ENCODE results near the gene AKR1C2.
"Not testable (repeated sequence)": the region's sequence is repeated elsewhere in the genome, so short reads cannot be mapped to it uniquely, and the experiment has no call there.

The AKR1C2 gene

GRCh38 chr10:4980793-4981192 lies 22.9 kb downstream of the AKR1C2 start:
- TF ChIP-seq EZH2phosphoT487 (conservative IDR thresholded peaks at IDR 0.05; ENCODE audit: low read length) (no peak), CTCF (IDR thresholded peaks at IDR 0.05; ENCODE audit: insufficient read depth, low read length, poor library complexity, severe bottlenecking) (no peak)
- H3K4me2 ChIP-seq (ENCODE audit: low read depth, low read length, poor library complexity, severe bottlenecking): no peak overlapping the region
- H3K79me2 ChIP-seq (ENCODE audit: insufficient read depth, low read length): no peaks in the 10 kb centered on the region
- no peak overlapping the region for H3K4me3 ChIP-seq (ENCODE audit: insufficient read depth, low read length, poor library complexity, severe bottlenecking)
- H3K36me3 ChIP-seq (ENCODE audit: low read length): no peaks in the 10 kb centered on the region
- H3K27me3 ChIP-seq (ENCODE audit: low read length): no peaks in the 10 kb centered on the region
- H2AFZ ChIP-seq (ENCODE audit: low read depth, low read length, severe bottlenecking): no peak overlapping the region
- no peaks in the 10 kb centered on the region for H3F3A ChIP-seq (ENCODE audit: insufficient read depth)
- H4K20me1 ChIP-seq (ENCODE audit: low read depth, low read length): no peaks in the 10 kb centered on the region
- no peak overlapping the region for H3K27ac ChIP-seq (ENCODE audit: low read depth, low read length)
- no peak overlapping the region for H3K9ac ChIP-seq (ENCODE audit: low read length)
- no peaks in the 10 kb centered on the region for H3K9me3 ChIP-seq (ENCODE audit: insufficient read depth, low read length)
- H3K9me2 ChIP-seq (replicated peaks; ENCODE audit: insufficient read depth, low read length): no peaks in the 10 kb centered on the region

- no peaks in the 10 kb centered on the region for H4K20me1 ChIP-seq (ENCODE audit: low read depth, low read length)
- H3K9me2 ChIP-seq (replicated peaks; ENCODE audit: insufficient read depth, low read length): no peaks in the 10 kb centered on the region
- no peak overlapping the region for H3K27ac ChIP-seq (ENCODE audit: low read depth, low read length)
- no peak overlapping the region for H2AFZ ChIP-seq (ENCODE audit: low read depth, low read length, severe bottlenecking)
- H3K27me3 ChIP-seq (ENCODE audit: low read length): no peaks in the 10 kb centered on the region
- no peaks in the 10 kb centered on the region for H3K36me3 ChIP-seq (ENCODE audit: low read length)
- H3K4me2 ChIP-seq (ENCODE audit: low read depth, low read length, poor library complexity, severe bottlenecking): no peak overlapping the region
- no peaks in the 10 kb centered on the region for H3K9me3 ChIP-seq (ENCODE audit: insufficient read depth, low read length)
- no peak overlapping the region for H3K9ac ChIP-seq (ENCODE audit: low read length)
- TF ChIP-seq CTCF (IDR thresholded peaks at IDR 0.05; ENCODE audit: insufficient read depth, low read length, poor library complexity, severe bottlenecking) (no peak), EZH2phosphoT487 (conservative IDR thresholded peaks at IDR 0.05; ENCODE audit: low read length) (no peak)
- no peak overlapping the region for H3K4me3 ChIP-seq (ENCODE audit: insufficient read depth, low read length, poor library complexity, severe bottlenecking)
- no peaks in the 10 kb centered on the region for H3F3A ChIP-seq (ENCODE audit: insufficient read depth)
- H3K79me2 ChIP-seq (ENCODE audit: insufficient read depth, low read length): no peaks in the 10 kb centered on the region
Observed at GRCh38 chr10:4978870-4979269, 24.8 kb downstream of the AKR1C2 start.

GRCh38 chr10:4977025-4977424 lies 26.6 kb downstream of the AKR1C2 start:
- Histone ChIP-seq H3K9me3 (ENCODE audit: insufficient read depth, low read length) (no peaks in the 10 kb centered on the region), H4K20me1 (ENCODE audit: low read depth, low read length) (no peaks in the 10 kb centered on the region)

GRCh38 chr10:4974400-4974799 lies 29.3 kb downstream of the AKR1C2 start:
- not testable (repeated sequence) for H3K9me3 ChIP-seq (ENCODE audit: insufficient read depth, low read length); H3K4me3 ChIP-seq (ENCODE audit: insufficient read depth, low read length, poor library complexity, severe bottlenecking); H3K4me2 ChIP-seq (ENCODE audit: low read depth, low read length, poor library complexity, severe bottlenecking); H3F3A ChIP-seq (ENCODE audit: insufficient read depth); H3K27me3 ChIP-seq (ENCODE audit: low read length); H3K36me3 ChIP-seq (ENCODE audit: low read length); H3K79me2 ChIP-seq (ENCODE audit: insufficient read depth, low read length); H3K27ac ChIP-seq (ENCODE audit: low read depth, low read length); H3K9me2 ChIP-seq (replicated peaks; ENCODE audit: insufficient read depth, low read length); H4K20me1 ChIP-seq (ENCODE audit: low read depth, low read length); H3K9ac ChIP-seq (ENCODE audit: low read length); H2AFZ ChIP-seq (ENCODE audit: low read depth, low read length, severe bottlenecking)

More at GRCh38 chr10:4977025-4977424, 26.6 kb downstream of the AKR1C2 start:
- H3K27ac ChIP-seq (ENCODE audit: low read depth, low read length): no peak overlapping the region
- no peak overlapping the region for H3K9ac ChIP-seq (ENCODE audit: low read length)
- no peak overlapping the region for H2AFZ ChIP-seq (ENCODE audit: low read depth, low read length, severe bottlenecking)
- H3K79me2 ChIP-seq (ENCODE audit: insufficient read depth, low read length): no peaks in the 10 kb centered on the region
- no peak overlapping the region for H3K4me2 ChIP-seq (ENCODE audit: low read depth, low read length, poor library complexity, severe bottlenecking)
- H3K9me2 ChIP-seq (replicated peaks; ENCODE audit: insufficient read depth, low read length): no peaks in the 10 kb centered on the region
- TF ChIP-seq EZH2phosphoT487 (conservative IDR thresholded peaks at IDR 0.05; ENCODE audit: low read length) (no peak), CTCF (IDR thresholded peaks at IDR 0.05; ENCODE audit: insufficient read depth, low read length, poor library complexity, severe bottlenecking) (no peak)
- no peak overlapping the region for H3K4me3 ChIP-seq (ENCODE audit: insufficient read depth, low read length, poor library complexity, severe bottlenecking)
- H3K27me3 ChIP-seq (ENCODE audit: low read length): no peaks in the 10 kb centered on the region
- no peaks in the 10 kb centered on the region for H3K36me3 ChIP-seq (ENCODE audit: low read length)
- no peaks in the 10 kb centered on the region for H3F3A ChIP-seq (ENCODE audit: insufficient read depth)

GRCh38 chr10:4973294-4973693 lies 30.4 kb downstream of the AKR1C2 start:
- H3K36me3 ChIP-seq (ENCODE audit: low read length); H3K79me2 ChIP-seq (ENCODE audit: insufficient read depth, low read length); H3F3A ChIP-seq (ENCODE audit: insufficient read depth); H3K9me2 ChIP-seq (replicated peaks; ENCODE audit: insufficient read depth, low read length); H3K9me3 ChIP-seq (ENCODE audit: insufficient read depth, low read length); H3K4me2 ChIP-seq (ENCODE audit: low read depth, low read length, poor library complexity, severe bottlenecking); H3K9ac ChIP-seq (ENCODE audit: low read length); H3K27me3 ChIP-seq (ENCODE audit: low read length); H3K4me3 ChIP-seq (ENCODE audit: insufficient read depth, low read length, poor library complexity, severe bottlenecking); H3K27ac ChIP-seq (ENCODE audit: low read depth, low read length); H4K20me1 ChIP-seq (ENCODE audit: low read depth, low read length); H2AFZ ChIP-seq (ENCODE audit: low read depth, low read length, severe bottlenecking): not testable (repeated sequence)

- H3K9ac ChIP-seq (ENCODE audit: low read length); H3F3A ChIP-seq (ENCODE audit: insufficient read depth); H3K4me2 ChIP-seq (ENCODE audit: low read depth, low read length, poor library complexity, severe bottlenecking): not testable (repeated sequence)
Observed at GRCh38 chr10:4972369-4973142, 31.1 kb downstream of the AKR1C2 start.

More at GRCh38 chr10:4972369-4973142, 31.1 kb downstream of the AKR1C2 start:
- H3K4me3 ChIP-seq (ENCODE audit: insufficient read depth, low read length, poor library complexity, severe bottlenecking); H4K20me1 ChIP-seq (ENCODE audit: low read depth, low read length); H3K79me2 ChIP-seq (ENCODE audit: insufficient read depth, low read length); H2AFZ ChIP-seq (ENCODE audit: low read depth, low read length, severe bottlenecking); H3K9me3 ChIP-seq (ENCODE audit: insufficient read depth, low read length); H3K27ac ChIP-seq (ENCODE audit: low read depth, low read length); H3K36me3 ChIP-seq (ENCODE audit: low read length); H3K27me3 ChIP-seq (ENCODE audit: low read length); H3K9me2 ChIP-seq (replicated peaks; ENCODE audit: insufficient read depth, low read length): not testable (repeated sequence)
